MCF 10A (cell line): ENCODE data around the gene C2CD4B. TPM values are rescaled to one million over a fixed set of nuclear protein-coding genes. Genes with fewer than 3 reads are reported as not detected.
A peak's percentile ranks its signal among the peaks of the same experiment; 100 is the strongest.

Experiments used
- Bru-seq: library from RNA; stranded (reverse); fragments of 400-500 nt; gene quantifications from one replicate; lab custom pipeline; 2021; lab: Mats Ljungman, UMichigan
- BruChase-seq, 2 experiments: library from RNA; stranded (reverse); fragments of 400-500 nt; gene quantifications; one replicate each; lab custom pipeline; 2021; lab: Mats Ljungman, UMichigan
- BruUV-seq: library from RNA; stranded (reverse); fragments of 400-500 nt; replicated peaks from 2 replicates; lab custom pipeline; 2021; lab: Mats Ljungman, UMichigan
- CTCF ChIA-PET: fragments of 300-600 bp; sonication (Branson Sonifier 250); formaldehyde crosslinking; extraction: SDS; loops from one replicate; lab custom pipeline; 2021; ENCODE audit warnings: antibody characterized with exemption, inconsistent platforms; lab: Yijun Ruan, JAX
- POLR2A ChIA-PET: fragments of 300-600, 350-650 bp; sonication (Branson Sonifier 250); formaldehyde crosslinking; extraction: SDS; loops from one replicate; lab custom pipeline; 2020; ENCODE audit warnings: antibody characterized with exemption, inconsistent platforms; lab: Yijun Ruan, JAX
- DNase-seq: peaks from one replicate; pipeline ENCODE4 v3.0.0-alpha.2; 2018; ENCODE audit not compliant: unreplicated experiment
- H3K27ac Mint-ChIP-seq: one replicate; pipeline ENCODE4 v1.8.0; 2022; ENCODE audit warnings: mild to moderate bottlenecking, low read depth, mixed read lengths; ENCODE audit not compliant: unreplicated experiment
- H3K27me3 Mint-ChIP-seq: one replicate; pipeline ENCODE4 v1.8.0; 2022; ENCODE audit warnings: mixed read lengths; ENCODE audit not compliant: insufficient read depth, unreplicated experiment
- H3K36me3 Mint-ChIP-seq: one replicate; pipeline ENCODE4 v1.8.0; 2022; ENCODE audit warnings: mild to moderate bottlenecking, moderate library complexity, mixed read lengths; ENCODE audit not compliant: insufficient read depth, unreplicated experiment
- H3K4me1 Mint-ChIP-seq: one replicate; pipeline ENCODE4 v1.8.0; 2022; ENCODE audit warnings: mixed read lengths; ENCODE audit not compliant: insufficient read depth, unreplicated experiment
- H3K4me3 Mint-ChIP-seq: one replicate; pipeline ENCODE4 v1.8.0; 2022; ENCODE audit warnings: mild to moderate bottlenecking, moderate library complexity, mixed read lengths; ENCODE audit not compliant: unreplicated experiment
- H3K9me3 Mint-ChIP-seq: one replicate; pipeline ENCODE4 v1.8.0; 2022; ENCODE audit warnings: mixed read lengths; ENCODE audit not compliant: unreplicated experiment
- intact Hi-C: fragments of 100-400 bp; cut with micrococcal nuclease; formaldehyde crosslinking; loops from 2 replicates; pipeline ENCODE4 v1.14.1; 2022
- long read RNA-seq: library from polyadenylated mRNA; stranded (forward); transcript quantifications from one replicate; pipeline ENCODE4 v2.0.0, GENCODE V29; 2022
- total RNA-seq: library from RNA; stranded (reverse); gene quantifications from 2 replicates; pipeline ENCODE4 v1.2.3, GENCODE V29; 2022
- TF ChIP-seq, protein P1 (sequence below): fragments of 200-600 bp; IDR thresholded peaks from one replicate; pipeline ENCODE4 v1.8.0; 2022; ENCODE audit warnings: antibody characterized with exemption, mild to moderate bottlenecking; ENCODE audit not compliant: unreplicated experiment

The C2CD4B gene, protein sequence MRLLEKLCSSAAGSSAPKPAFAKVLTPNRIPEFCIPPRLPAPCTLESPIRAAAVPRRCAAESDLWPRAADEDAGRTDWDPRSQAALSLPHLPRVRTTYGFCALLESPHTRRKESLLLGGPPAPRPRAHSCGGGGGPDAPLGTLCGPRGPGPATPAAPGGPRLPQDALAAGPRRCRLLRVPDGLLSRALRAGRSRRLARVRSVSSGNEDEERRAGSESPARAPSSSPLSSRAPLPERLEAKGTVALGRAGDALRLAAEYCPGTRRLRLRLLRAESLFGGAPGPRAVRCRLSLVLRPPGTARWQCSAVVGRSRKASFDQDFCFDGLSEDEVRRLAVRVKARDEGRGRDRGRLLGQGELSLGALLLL
- total RNA-seq, result not detected in 2 replicates
- Bru-seq, nascent RNA, result not detected
- not detected for BruChase-seq, experiment 1, labeled RNA remaining after a 6-hour chase
- BruChase-seq, experiment 2, labeled RNA remaining after a 2-hour chase, result not detected
- long read RNA-seq, result 0 reads

DNA sequence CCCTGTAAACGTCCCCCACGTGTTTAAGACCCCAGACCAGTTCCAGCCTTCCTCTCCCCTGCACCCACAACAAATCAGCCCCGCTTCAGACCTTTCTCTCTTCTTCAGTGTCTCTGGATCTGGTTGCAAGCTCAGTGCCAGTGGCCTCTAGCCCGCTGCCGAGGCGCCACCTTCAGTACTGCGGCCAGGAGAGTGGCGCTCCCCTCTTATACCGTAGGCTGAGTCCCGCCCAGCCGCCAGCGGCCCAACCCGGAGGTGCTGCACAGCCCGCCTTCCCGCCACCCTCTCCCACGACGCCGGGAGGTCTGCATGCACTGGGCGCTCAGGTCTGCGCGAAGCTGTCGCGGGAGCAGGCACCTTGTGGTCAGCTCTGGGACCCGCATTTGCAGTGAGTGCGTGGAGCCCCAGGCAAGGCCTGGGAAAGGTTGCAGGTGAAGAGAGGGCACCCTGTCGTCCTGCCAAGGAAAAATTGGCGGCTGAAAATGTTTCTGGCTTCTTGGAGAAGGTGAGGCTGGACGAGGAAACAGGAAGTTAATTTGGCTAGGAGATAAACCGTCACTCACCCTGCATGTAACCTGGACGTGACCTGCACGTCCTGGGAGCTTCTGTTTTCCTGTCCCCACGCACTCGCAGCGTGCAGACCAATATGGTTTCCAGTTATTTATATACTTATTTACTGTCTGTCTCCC, at the start of gene C2CD4B:
Gene C2CD4B, minus strand, starts transcription at position 182 of the 689 bp plus-strand sequence. CDS start 301 bp downstream, outside the sequence.
- H3K27me3 Mint-ChIP-seq, result peaks cover 13% of the 10 kb centered on the region
- H3K36me3 Mint-ChIP-seq, result no peaks in the 10 kb centered on the region
- BruUV-seq, result no TSS peak
- peak within 1 kb of the TSS; percentile 31 for H3K4me3 Mint-ChIP-seq
- intact Hi-C loops, result no loop called here
- no peak within 1 kb of the TSS for H3K27ac Mint-ChIP-seq
- no peaks in the 10 kb centered on the region for H3K9me3 Mint-ChIP-seq
- ChIA-PET CTCF (no interaction called here), POLR2A (no interaction called here)
- TF ChIP-seq, protein P1, sequence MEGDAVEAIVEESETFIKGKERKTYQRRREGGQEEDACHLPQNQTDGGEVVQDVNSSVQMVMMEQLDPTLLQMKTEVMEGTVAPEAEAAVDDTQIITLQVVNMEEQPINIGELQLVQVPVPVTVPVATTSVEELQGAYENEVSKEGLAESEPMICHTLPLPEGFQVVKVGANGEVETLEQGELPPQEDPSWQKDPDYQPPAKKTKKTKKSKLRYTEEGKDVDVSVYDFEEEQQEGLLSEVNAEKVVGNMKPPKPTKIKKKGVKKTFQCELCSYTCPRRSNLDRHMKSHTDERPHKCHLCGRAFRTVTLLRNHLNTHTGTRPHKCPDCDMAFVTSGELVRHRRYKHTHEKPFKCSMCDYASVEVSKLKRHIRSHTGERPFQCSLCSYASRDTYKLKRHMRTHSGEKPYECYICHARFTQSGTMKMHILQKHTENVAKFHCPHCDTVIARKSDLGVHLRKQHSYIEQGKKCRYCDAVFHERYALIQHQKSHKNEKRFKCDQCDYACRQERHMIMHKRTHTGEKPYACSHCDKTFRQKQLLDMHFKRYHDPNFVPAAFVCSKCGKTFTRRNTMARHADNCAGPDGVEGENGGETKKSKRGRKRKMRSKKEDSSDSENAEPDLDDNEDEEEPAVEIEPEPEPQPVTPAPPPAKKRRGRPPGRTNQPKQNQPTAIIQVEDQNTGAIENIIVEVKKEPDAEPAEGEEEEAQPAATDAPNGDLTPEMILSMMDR, result no peak
- DNase-seq, result no peak
- H3K4me1 Mint-ChIP-seq, result no peaks in the 10 kb centered on the region

GRCh38 chr15:62212741-62213140, 47.7 kb upstream of the C2CD4B start:
- H3K4me1 Mint-ChIP-seq, result no peaks in the 10 kb centered on the region
- H3K36me3 Mint-ChIP-seq, result no peaks in the 10 kb centered on the region
- peaks cover 19% of the 10 kb centered on the region for H3K9me3 Mint-ChIP-seq
- no peak overlapping the region for H3K4me3 Mint-ChIP-seq
- H3K27ac Mint-ChIP-seq, result no peak overlapping the region
- ChIA-PET POLR2A (no interaction called here), CTCF (interaction anchor here (0.7 kb wide), 1 partner anchor 15 kb away, joined by 4 read pairs; no protein-coding TSS in a partner anchor)
- no peaks in the 10 kb centered on the region for H3K27me3 Mint-ChIP-seq
- intact Hi-C loops, result no loop called here
- BruUV-seq, result no TSS peak
- TF ChIP-seq, protein P1, result no peak
- DNase-seq, result no peak

DNA sequence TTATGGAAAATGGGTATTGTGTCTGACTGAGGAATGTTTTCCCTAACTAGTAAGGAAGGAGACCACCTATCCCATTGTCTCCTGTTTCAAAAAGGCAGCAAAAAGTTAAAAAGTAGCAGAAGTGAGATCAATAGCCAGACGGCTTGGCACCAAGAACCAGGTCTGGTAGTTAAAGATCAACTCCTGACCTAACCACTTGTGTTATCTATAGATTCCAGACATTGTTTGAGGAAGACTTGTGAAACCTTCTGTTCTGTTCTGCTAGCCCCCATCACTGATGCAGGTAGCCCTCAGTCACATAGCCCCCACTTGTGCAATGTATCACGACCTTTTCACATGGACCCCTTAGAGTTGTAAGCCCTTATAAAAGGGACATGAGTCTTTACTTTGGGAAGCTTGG, 46.3 kb upstream of the C2CD4B start:
- peaks cover 14% of the 10 kb centered on the region for H3K9me3 Mint-ChIP-seq
- intact Hi-C loops, result no loop called here
- ChIA-PET CTCF (interaction anchor here (0.8 kb wide), 1 partner anchor 95 kb away, joined by 3 read pairs; no protein-coding TSS in a partner anchor), POLR2A (interaction anchor here (0.5 to 0.6 kb wide), 2 partner anchors 9 to 91 kb away, joined by 3 to 5 read pairs; no protein-coding TSS in a partner anchor)
- TF ChIP-seq, protein P1, result no peak
- H3K36me3 Mint-ChIP-seq, result no peaks in the 10 kb centered on the region
- BruUV-seq, result no TSS peak
- H3K27me3 Mint-ChIP-seq, result no peaks in the 10 kb centered on the region
- H3K27ac Mint-ChIP-seq, result no peak overlapping the region
- H3K4me3 Mint-ChIP-seq, result no peak overlapping the region
- DNase-seq, result no peak
- H3K4me1 Mint-ChIP-seq, result no peaks in the 10 kb centered on the region

GRCh38 chr15:62209821-62210220, 44.7 kb upstream of the C2CD4B start:
- POLR2A ChIA-PET, result interaction anchor here (1.6 to 2.0 kb wide), 2 partner anchors 9 to 16 kb away, joined by 3 to 5 read pairs; no protein-coding TSS in a partner anchor
- Mint-ChIP-seq H3K27me3 (no peaks in the 10 kb centered on the region), H3K4me3 (no peak overlapping the region), H3K4me1 (no peaks in the 10 kb centered on the region), H3K36me3 (no peaks in the 10 kb centered on the region), H3K9me3 (peaks cover 12% of the 10 kb centered on the region), H3K27ac (no peak overlapping the region)
- DNase-seq, result no peak
- TF ChIP-seq, protein P1, result no peak
- no TSS peak for BruUV-seq
- CTCF ChIA-PET, result interaction anchor here (0.6 to 1.2 kb wide), 4 partner anchors 21 to 1231 kb away, joined by 3 read pairs; no protein-coding TSS in a partner anchor
- intact Hi-C loops, result no loop called here
